Natural killer cell treated with Interleukin-12 subunit alpha and Interleukin-12 subunit beta and Interleukin-15 and Interleukin-18, amount 100 ng/mL, for 72 hours (primary cell): ENCODE data around the gene SPRYD4. TPM values are rescaled to one million over a fixed set of nuclear protein-coding genes. Genes with fewer than 3 reads are reported as not detected.

ENCODE experiments used
- ATAC-seq, 2 donors: fragments of 150-1000 bp; cut with Tn5 transposase in 1 of 2; sonication (Bioruptor Pico), chemical (Tn5 transposase) in 1 of 2; 2 replicates each; pipeline ENCODE4 v1.10.0; 2021
- DNase-seq: peaks from one replicate; pipeline ENCODE4 v3.0.0; 2022; ENCODE audit warnings: low spot score
- H3K27ac Mint-ChIP-seq, 2 donors: 1 replicate in 1 of 2; 2 replicates in 1 of 2; pipeline ENCODE4 v1.8.0; 2022; ENCODE audit warnings: mixed read lengths in 2 of 2, mild to moderate bottlenecking in 1 of 2, moderate library complexity in 1 of 2
- H3K27me3 Mint-ChIP-seq, 2 donors: 1 replicate in 1 of 2; 2 replicates in 1 of 2; pipeline ENCODE4 v1.8.0; 2022; ENCODE audit warnings: mixed read lengths in 2 of 2
- H3K36me3 Mint-ChIP-seq: one replicate; pipeline ENCODE4 v1.8.0; 2022; ENCODE audit warnings: mixed read lengths
- H3K4me1 Mint-ChIP-seq, 2 donors: 1 replicate in 1 of 2; 2 replicates in 1 of 2; pipeline ENCODE4 v1.8.0; 2022; ENCODE audit warnings: low read depth in 2 of 2, mixed read lengths in 2 of 2, mild to moderate bottlenecking in 1 of 2
- H3K4me3 Mint-ChIP-seq: one replicate; pipeline ENCODE4 v1.8.0; 2022; ENCODE audit warnings: mixed read lengths
- H3K9me3 Mint-ChIP-seq: 2 replicates; pipeline ENCODE4 v1.8.0; 2022; ENCODE audit warnings: mixed read lengths
- total RNA-seq, 2 donors: library from RNA; stranded (reverse); gene quantifications; one replicate each; pipeline ENCODE4 v1.2.3, GENCODE V29; 2022

Gene SPRYD4
- total RNA-seq, 2 donors from 2014 or later: 2.8 to 6.9 TPM

- DNase-seq: no peak
- Mint-ChIP-seq H3K27me3 (peaks cover 0 to 3% of the 10 kb centered on the region in 2 donors), H3K4me3 (no peak within 1 kb of the TSS)
Observed at GRCh38 chr12:56454557-56454956, 13.8 kb upstream of the SPRYD4 start, which contains the start of gene MIP. Gene MIP (minus strand): TSS chr12:56454657. CDS start chr12:56454613, 44 bp downstream.

GRCh38 chr12:56457817-56458216 is 10.6 kb upstream of the SPRYD4 start:
- H3K27me3 Mint-ChIP-seq: peaks cover 0 to 3% of the 10 kb centered on the region in 2 donors
- H3K4me3 Mint-ChIP-seq: no peak overlapping the region
- no peak for ATAC-seq
- H3K4me1 Mint-ChIP-seq: no peaks in the 10 kb centered on the region
- no peaks in the 10 kb centered on the region for H3K9me3 Mint-ChIP-seq
- DNase-seq: no peak
- H3K27ac Mint-ChIP-seq: no peak overlapping the region
- H3K36me3 Mint-ChIP-seq: no peaks in the 10 kb centered on the region

More at GRCh38 chr12:56454557-56454956, 13.8 kb upstream of the SPRYD4 start, which contains the start of gene MIP:
- no peaks in the 10 kb centered on the region for H3K9me3 Mint-ChIP-seq
- no peaks in the 10 kb centered on the region for H3K36me3 Mint-ChIP-seq
- peaks cover 7% of the 10 kb centered on the region in 2 donors for H3K4me1 Mint-ChIP-seq
- H3K27ac Mint-ChIP-seq: no peak within 1 kb of the TSS
- no peak for ATAC-seq

- no peak for ATAC-seq
- H3K36me3 Mint-ChIP-seq: no peaks in the 10 kb centered on the region
Observed at GRCh38 chr12:56461235-56462159, 6.9 kb upstream of the SPRYD4 start.

GRCh38 chr12:56462565-56462964 is 5.8 kb upstream of the SPRYD4 start:
- H3K27ac Mint-ChIP-seq: no peak overlapping the region
- H3K27me3 Mint-ChIP-seq: no peaks in the 10 kb centered on the region
- H3K36me3 Mint-ChIP-seq: no peaks in the 10 kb centered on the region
- no peak overlapping the region for H3K4me3 Mint-ChIP-seq
- ATAC-seq (no peak), DNase-seq (no peak)
- no peaks in the 10 kb centered on the region for H3K9me3 Mint-ChIP-seq
- peaks cover 0 to 7% of the 10 kb centered on the region in 2 donors for H3K4me1 Mint-ChIP-seq

More at GRCh38 chr12:56461235-56462159, 6.9 kb upstream of the SPRYD4 start:
- H3K4me3 Mint-ChIP-seq: no peak overlapping the region
- H3K9me3 Mint-ChIP-seq: no peaks in the 10 kb centered on the region
- no peak overlapping the region for H3K27ac Mint-ChIP-seq
- DNase-seq: no peak
- H3K27me3 Mint-ChIP-seq: no peaks in the 10 kb centered on the region
- peaks cover 0 to 4% of the 10 kb centered on the region in 2 donors for H3K4me1 Mint-ChIP-seq

- H3K36me3 Mint-ChIP-seq: peaks cover 6% of the 10 kb centered on the region
- H3K27me3 Mint-ChIP-seq: no peaks in the 10 kb centered on the region
- peak overlapping the region; percentile 97 for H3K4me3 Mint-ChIP-seq
- H3K9me3 Mint-ChIP-seq: no peaks in the 10 kb centered on the region
- H3K27ac Mint-ChIP-seq: peak overlapping the region; percentile 91 to 93
- peaks cover 13 to 20% of the 10 kb centered on the region in 2 donors for H3K4me1 Mint-ChIP-seq
- DNase-seq (no peak), ATAC-seq (no peak)
Observed at GRCh38 chr12:56469007-56469930, 891 bp downstream of the SPRYD4 start.

GRCh38 chr12:56474389-56474788 is 6.0 kb downstream of the SPRYD4 start:
- ATAC-seq: no peak
- Mint-ChIP-seq H3K27me3 (no peaks in the 10 kb centered on the region), H3K4me1 (peaks cover 7 to 17% of the 10 kb centered on the region in 2 donors), H3K4me3 (no peak overlapping the region), H3K36me3 (no peaks in the 10 kb centered on the region), H3K9me3 (no peaks in the 10 kb centered on the region), H3K27ac (no peak overlapping the region)
- DNase-seq: no peak

- H3K27ac Mint-ChIP-seq: peak overlapping the region in 1 of 2 donors; percentile 42
- DNase-seq: no peak
Observed at GRCh38 chr12:56476143-56476542, 7.8 kb downstream of the SPRYD4 start.

GRCh38 chr12:56476972-56477432 is 8.6 kb downstream of the SPRYD4 start:
- Mint-ChIP-seq H3K27me3 (no peaks in the 10 kb centered on the region), H3K27ac (peak overlapping the region in 1 of 2 donors; percentile 73)
- ATAC-seq: peak; percentile 32 to 34

More at GRCh38 chr12:56476143-56476542, 7.8 kb downstream of the SPRYD4 start:
- no peak for ATAC-seq
- Mint-ChIP-seq H3K27me3 (no peaks in the 10 kb centered on the region), H3K9me3 (no peaks in the 10 kb centered on the region), H3K36me3 (no peaks in the 10 kb centered on the region), H3K4me3 (no peak overlapping the region), H3K4me1 (peaks cover 10 to 13% of the 10 kb centered on the region in 2 donors)

GRCh38 chr12:56477521-56478225 is 9.3 kb downstream of the SPRYD4 start:
- peak in 1 of 2 donors; percentile 12 for ATAC-seq
- no peaks in the 10 kb centered on the region for H3K27me3 Mint-ChIP-seq
- H3K9me3 Mint-ChIP-seq: no peaks in the 10 kb centered on the region
- H3K36me3 Mint-ChIP-seq: no peaks in the 10 kb centered on the region
- peak overlapping the region in 1 of 2 donors; percentile 73 for H3K27ac Mint-ChIP-seq
- DNase-seq: no peak
- no peak overlapping the region for H3K4me3 Mint-ChIP-seq
- H3K4me1 Mint-ChIP-seq: peaks cover 10 to 13% of the 10 kb centered on the region in 2 donors

More at GRCh38 chr12:56476972-56477432, 8.6 kb downstream of the SPRYD4 start:
- Mint-ChIP-seq H3K36me3 (no peaks in the 10 kb centered on the region), H3K4me3 (no peak overlapping the region), H3K9me3 (no peaks in the 10 kb centered on the region), H3K4me1 (peaks cover 10 to 13% of the 10 kb centered on the region in 2 donors)
- DNase-seq: no peak

GRCh38 chr12:56479625-56480024 is 11.2 kb downstream of the SPRYD4 start:
- no peak overlapping the region for H3K27ac Mint-ChIP-seq
- ATAC-seq: no peak
- no peaks in the 10 kb centered on the region for H3K27me3 Mint-ChIP-seq
- peaks cover 10 to 13% of the 10 kb centered on the region in 2 donors for H3K4me1 Mint-ChIP-seq
- no peaks in the 10 kb centered on the region for H3K9me3 Mint-ChIP-seq
- H3K36me3 Mint-ChIP-seq: no peaks in the 10 kb centered on the region
- no peak overlapping the region for H3K4me3 Mint-ChIP-seq
- DNase-seq: no peak

- no peaks in the 10 kb centered on the region for H3K36me3 Mint-ChIP-seq
- peaks cover 18 to 26% of the 10 kb centered on the region in 2 donors for H3K4me1 Mint-ChIP-seq
- H3K27ac Mint-ChIP-seq: no peak overlapping the region
- ATAC-seq (no peak), DNase-seq (no peak)
- no peaks in the 10 kb centered on the region for H3K9me3 Mint-ChIP-seq
- no peak overlapping the region for H3K4me3 Mint-ChIP-seq
- H3K27me3 Mint-ChIP-seq: peaks cover 9 to 18% of the 10 kb centered on the region in 2 donors
Observed at GRCh38 chr12:56484566-56484965, 16.2 kb downstream of the SPRYD4 start.

- DNase-seq (no peak), ATAC-seq (no peak)
- H3K9me3 Mint-ChIP-seq: no peaks in the 10 kb centered on the region
- no peaks in the 10 kb centered on the region for H3K36me3 Mint-ChIP-seq
- H3K27me3 Mint-ChIP-seq: peaks cover 23 to 32% of the 10 kb centered on the region in 2 donors
- H3K4me3 Mint-ChIP-seq: no peak overlapping the region
- no peak overlapping the region for H3K27ac Mint-ChIP-seq
- peaks cover 12 to 16% of the 10 kb centered on the region in 2 donors for H3K4me1 Mint-ChIP-seq
Observed at GRCh38 chr12:56486694-56487093, 18.3 kb downstream of the SPRYD4 start.
